NCI-H2196 treated with DMSO at 0.1 percent for 48 hours (cell line): ENCODE results near the gene LAMC1.
"Not testable (repeated sequence)": the region's sequence is repeated elsewhere in the genome, so short reads cannot be mapped to it uniquely, and the experiment has no call there.

Experiments
- DNase-seq: peaks from one replicate; lab custom pipeline; 2025; ENCODE audit not compliant: unreplicated experiment; lab: John Stamatoyannopoulos, UW

LAMC1 gene

DNA sequence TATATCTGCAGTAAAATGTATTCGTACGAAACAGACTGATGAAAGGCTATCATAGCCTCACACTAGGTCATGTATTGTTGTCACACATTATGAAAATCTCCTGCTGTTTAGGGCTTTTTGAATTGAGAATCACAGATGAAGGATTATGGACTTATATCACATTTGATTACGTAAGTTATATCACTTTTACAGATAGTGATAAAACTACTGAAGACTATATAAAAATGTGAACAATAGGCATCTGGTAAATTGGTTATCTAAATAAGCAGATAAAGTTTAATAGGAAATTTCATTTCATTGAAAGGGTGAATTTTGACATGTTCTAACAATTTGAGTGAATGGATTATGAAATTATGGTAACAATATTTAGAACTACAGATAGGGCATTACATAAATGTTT lies 20.0 kb downstream of the LAMC1 start:
- DNase-seq, result no peak

DNA sequence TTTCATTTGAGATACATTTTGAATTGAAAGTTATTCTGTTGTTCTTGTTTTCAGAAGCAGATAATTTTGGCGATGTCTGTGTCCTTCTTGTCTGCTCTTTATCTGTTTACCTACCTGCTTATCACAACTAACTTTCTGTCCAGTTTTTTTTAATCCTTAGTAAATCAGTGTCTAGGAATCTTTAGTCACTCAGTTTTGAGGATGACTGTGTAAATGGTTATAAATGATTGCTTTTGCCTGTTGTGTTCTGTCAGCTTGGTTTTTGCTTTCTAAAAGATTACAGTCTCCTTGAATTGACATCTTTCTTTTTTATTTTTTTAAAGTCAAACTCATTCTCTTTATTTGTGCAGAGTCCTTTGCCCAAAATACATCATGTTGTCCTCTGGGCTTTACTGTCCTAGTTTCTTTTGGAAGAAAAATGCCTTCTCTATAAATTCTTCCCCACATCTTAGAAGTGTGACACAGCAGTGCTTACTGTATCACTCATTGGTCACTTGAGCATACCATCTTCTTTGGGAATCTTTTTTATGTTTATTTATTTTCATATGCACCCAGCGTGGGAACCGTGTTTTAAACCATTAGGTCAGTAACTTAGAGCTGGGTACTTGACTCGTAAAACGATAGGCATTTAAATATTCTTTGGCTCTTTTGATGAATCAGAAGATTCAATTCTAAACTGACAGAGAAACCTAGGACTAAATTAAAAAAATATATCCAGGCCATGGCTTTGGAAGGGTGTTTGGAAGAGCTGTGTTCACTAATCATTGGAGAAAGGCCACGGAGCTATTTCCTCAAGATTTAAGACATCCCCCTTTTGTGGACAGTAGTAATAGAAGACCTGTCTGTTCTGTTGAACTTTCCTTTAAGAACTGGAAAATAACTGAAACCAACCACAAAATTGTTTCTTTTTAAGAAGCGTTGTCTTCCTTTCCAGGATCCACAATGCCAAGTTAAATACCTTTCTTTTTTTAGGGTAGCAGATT lies 20.9 kb downstream of the LAMC1 start:
- DNase-seq, result no peak

DNA sequence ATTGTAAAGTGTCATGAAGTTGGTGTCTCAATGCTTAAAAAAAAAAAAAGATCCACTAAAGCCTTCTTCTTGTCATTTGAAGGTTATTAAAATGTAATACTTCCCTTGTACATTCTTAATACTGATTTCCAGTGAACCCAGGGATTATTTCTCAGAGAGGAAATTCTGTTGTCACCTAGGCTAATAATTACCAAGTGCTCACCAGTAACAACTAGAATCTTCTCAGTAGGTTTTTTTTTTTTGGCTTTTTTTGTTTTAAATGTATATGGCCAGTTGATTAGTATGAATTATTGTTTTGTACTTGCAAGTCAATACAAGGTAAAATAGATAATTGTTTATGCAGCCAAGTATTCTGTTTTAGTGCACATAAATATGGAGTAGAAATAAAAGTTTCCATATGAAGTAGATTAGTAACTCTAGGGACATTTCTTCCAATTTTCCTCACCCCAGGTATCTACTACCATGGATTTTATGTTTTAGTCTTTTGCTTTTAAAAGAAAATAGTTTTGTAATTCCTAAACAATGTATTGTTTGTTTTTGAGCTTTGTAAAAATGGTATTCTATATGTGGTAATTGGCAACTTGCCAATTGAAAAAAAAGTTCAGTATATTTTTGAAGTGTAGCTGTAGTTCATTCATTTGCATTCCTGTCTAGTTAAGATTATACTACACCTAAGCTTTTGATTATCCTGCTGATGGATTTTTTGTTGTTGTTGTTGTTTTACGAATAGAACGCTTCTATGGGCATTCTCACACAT lies 21.9 kb downstream of the LAMC1 start:
- no peak for DNase-seq

DNA sequence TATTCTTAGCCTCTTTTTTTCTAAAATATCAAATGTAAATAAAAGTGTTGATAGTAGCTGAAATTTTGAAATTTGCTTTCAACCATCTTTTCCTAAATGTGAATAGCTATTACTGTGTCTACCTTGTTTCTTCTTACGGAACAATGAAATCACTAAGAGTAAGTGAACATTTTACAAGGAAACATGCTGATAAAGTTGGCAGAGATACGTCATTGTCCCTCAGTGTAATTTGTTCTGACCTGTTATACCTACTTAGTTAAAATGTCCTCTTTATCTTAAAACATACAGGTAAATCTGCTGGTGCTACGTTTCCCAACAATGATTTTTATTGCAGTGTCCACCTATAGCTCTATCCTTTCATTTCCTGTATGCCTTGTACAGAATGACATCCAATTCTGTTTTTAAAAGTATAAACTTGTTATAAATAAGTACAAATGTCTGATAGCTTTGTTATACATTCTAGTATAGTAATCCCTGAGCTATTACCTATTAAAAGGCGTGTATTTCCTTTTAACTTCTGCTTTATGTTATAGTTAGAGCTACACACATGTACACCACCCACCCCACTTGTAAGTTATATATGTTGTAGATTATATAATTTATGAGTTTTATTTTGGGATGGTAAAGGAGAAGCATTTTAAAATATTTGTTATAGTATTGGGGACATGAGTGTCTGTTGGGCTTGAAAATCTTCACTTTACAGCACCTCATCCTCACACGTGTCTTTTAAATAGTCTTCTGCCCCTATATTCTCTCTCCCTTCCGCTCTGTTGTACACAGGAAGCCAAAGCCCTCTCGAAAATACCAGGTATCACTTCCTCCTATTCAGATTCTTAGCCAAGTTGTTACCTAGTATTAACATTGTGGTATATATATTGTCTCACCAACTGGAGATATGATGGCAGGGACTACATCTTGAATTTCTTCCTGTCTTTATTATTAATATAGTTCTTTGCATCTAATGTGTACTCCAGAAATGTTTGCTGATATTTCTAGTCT lies 25.2 kb downstream of the LAMC1 start:
- DNase-seq, result no peak

DNA sequence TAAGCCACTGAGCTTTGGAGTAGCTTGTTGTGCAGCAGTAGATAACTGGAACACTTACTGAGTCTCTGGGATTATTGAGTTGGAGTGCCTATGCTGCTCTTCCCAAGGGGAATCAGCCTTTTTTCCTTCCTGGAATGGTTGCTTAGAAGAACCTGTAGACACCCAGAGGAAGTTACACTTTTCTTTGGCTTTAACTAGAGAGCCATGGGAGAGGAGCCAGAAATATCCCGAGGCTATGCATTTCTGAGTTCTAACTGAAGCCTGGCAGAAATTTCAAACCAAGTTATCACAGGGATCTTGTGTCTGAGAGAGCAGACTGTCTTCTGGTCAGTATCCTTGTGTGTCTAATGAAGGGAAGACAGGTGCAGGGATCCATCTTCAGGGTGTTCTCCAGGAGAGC lies 28.3 kb downstream of the LAMC1 start:
- DNase-seq, result no peak

DNA sequence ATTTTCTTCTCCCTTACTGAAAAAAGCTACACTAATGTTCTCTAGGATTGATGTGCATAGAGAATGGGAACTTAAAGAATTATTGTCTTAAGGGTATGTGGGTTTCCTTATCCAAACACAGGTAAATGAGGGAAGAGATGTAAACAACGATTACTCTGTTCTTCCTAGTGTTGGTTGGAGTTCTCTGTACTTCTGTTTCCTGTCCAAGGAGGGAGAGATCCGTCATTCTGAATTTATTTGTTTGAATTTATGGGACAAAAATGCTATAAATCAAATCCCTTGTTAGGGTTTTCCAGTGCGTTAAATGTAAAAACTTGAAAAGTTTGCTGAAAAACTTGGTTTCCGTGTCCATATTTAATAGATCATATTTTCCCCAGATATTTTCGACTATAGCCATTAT lies 29.6 kb downstream of the LAMC1 start:
- DNase-seq, result no peak

DNA sequence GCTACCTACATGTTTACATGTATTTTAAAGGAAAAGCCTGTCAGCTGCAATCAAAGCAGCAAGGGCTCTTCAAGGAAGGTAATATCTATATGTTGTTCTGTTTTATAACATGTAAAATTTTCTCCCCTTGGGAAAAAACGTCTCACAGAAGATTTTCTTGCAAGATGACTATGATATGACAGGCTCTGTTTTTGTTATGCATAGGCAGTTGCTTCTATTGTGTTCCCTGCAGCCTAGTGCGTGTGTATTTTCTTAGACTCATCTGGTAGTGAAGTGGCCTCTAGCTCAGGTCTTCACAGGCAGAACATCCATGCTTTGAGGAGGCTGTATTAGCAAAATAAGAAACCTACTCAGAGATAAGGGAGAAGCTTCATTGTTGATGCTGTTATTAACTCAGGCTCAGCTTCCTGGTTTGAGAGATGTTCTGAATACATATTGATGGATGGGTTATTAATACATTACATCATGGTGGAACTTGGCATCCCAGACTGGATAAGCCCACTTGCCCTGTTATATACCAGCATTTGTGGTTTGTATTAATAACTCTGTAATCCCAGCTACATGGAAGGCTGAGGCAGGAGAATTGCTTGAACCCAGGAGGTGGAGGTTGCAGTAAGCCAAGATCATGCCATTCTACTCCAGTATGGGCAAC lies 35.8 kb downstream of the LAMC1 start:
- DNase-seq, result no peak

DNA sequence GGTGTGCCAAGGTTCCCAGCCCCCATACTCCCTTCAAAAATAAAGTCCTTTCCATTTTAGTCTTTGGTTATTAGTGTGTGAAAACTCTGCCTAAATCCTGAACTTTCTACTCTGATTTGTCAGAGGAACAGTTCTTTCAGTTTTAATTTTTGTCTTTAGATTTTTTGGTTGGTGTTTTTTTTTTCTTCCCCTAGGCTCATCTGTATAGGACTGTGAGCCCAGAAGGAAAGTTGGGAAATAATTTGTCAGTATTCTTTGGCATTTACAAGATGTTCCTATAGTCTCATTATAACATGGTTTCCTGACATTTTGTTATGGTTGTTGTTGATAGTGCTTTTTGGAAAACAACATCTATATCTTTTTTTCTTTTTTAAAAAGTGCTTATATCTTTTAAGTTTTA lies 38.0 kb downstream of the LAMC1 start:
- no peak for DNase-seq

DNA sequence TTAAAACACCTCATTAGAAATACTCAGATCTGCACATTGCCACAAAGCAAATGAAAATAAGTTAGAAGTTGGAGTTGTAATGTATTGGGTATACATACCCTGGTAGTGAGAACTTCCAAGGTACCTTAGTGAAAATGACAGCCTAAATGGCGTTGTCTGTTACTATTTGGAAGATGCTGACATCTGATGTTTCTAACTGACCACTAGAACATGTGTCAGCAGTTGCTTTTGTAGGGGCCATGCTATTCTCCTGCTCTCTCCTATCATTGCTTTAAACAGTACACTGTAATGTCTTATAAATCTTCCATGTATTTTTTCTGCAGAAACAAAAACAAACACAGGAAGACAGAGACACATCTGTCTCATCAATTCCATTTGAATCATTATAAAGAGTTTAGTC lies 40.1 kb downstream of the LAMC1 start:
- DNase-seq, result no peak

DNA sequence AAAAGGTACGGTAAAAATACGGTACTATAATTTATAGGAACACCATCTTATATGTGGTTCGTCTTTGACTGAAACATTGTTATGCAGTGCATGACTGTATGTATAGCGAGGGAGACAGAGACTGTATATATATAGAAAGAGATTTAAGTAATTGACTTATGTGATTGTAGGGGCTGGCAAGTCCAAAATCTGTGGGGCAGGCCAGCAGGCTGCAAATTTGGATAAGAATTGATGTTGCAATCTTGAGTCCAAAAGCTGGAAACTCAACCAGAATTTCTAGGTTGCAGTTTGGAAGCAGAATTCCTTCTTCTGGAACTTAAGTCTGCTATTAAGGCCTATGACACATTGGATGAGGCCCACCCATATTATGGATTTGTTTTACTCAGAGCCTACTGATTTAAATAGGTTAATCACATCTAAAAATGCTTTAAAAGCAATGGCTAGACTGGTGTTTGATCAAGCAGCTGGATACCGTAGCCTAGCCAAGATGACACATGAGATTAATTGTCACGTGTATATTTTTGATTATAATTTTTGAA lies 42.0 kb downstream of the LAMC1 start:
- DNase-seq, result no peak

DNA sequence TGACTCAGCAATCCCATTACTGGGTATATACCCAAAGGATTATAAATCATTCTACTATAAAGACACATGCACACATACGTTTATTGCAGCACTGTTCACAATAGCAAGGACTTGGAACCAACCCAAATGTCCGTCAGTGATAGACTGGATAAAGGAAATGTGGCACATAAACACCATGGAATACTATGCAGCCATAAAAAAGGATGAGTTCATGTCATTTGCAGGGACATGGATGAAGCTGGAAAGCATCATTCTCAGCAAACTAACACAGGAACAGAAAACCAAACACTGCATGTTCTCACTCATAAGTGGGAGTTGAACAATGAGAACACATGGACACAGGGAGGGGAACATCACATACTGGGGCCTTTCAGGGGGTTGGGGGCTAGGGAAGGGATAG lies 43.2 kb downstream of the LAMC1 start:
- not testable (repeated sequence) for DNase-seq

DNA sequence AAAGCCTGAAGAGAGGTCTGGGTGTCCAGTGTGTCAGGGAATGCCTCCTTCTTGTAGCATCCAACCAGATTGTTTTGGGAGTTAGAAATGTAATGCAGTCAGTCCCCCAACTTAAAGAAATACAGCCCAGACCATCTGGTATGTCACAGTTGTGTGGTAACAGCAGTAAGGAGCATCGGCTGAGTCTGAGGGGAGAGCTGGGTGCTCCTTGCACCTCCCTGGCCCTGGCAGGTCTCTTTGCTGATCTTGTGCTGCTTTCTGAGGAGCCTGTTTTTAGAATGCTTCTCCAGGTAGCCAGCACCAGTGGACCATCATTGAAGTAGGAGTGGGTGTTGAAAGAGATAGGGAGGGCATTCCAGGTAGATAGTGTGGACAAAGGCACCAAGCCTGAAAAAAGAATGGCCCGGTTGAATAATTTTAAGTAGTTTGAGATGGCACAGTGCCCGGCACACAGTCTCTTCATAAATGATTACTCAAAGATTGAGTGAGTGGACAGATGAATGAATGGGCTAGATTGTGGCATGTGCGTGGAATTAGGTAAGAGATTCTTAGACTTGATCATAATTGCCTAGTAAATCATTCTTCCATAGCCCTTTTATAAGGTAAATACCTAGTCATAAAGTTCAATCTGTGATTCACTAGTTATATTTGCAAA lies 46.5 kb downstream of the LAMC1 start:
- DNase-seq, result peak; percentile 5

DNA sequence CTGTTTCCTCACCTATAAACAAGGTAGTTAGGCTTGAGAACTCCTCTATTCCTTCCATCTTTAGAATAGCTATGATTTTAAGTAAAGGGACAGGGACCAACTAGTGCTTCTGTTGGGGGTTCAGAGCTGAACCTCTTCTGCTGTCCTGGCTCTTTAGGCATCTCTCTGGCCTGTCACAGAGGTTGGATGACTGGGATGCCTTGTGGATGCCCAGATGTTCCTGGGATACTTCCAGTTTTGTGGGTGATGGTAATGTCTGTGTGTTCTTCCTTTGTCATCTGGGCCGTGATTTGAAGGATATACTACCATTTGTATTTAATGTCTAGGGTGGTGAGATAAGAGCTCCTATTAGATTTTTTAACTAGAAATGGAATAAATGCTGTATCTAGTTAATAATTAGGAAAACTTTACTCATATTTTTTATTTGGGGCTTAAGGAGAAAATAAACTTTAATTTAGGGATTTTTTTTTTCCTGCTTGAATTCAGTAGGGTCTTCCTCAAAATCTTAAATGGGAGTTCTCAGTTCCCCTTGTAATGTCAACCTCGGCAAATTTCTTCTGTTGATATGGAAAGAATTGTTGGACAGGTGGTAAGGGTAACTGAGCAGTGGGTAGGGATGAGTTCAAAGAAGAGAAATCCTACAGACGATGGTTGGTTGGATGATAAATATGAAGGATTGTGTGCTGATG lies 47.2 kb downstream of the LAMC1 start:
- no peak for DNase-seq

DNA sequence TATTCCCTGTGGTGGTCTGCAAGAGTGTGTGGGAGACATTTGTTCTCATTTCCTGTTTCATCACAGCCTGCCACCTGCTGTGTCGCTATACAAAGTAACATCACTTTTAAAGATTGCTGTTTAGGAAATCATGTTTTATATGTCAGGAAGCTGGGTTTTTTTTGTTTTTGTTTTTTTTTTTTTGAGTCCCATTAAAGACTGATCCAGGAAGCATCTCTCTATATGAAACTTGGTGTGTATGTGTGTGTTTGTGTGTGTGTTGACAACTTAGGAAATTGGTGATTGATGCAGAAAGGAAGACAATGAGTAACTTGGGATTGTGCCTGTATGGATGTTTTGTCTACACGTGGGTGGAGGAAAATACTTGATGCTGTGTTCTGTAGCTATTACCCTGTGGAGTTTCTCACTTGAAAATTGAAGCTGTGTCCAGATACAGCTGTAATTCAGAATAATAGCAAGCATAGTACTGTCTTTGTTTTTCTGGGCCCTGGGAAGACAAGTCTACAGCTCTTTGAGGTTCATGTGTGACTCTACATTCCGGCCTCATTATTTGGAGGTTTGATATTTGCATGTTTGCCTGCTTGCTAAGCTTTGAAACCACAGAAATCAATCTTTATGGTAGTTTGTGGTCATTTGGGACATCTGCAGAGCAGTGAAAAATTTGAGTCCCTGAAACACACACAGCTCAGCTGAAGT lies 47.9 kb downstream of the LAMC1 start:
- DNase-seq, result no peak

DNA sequence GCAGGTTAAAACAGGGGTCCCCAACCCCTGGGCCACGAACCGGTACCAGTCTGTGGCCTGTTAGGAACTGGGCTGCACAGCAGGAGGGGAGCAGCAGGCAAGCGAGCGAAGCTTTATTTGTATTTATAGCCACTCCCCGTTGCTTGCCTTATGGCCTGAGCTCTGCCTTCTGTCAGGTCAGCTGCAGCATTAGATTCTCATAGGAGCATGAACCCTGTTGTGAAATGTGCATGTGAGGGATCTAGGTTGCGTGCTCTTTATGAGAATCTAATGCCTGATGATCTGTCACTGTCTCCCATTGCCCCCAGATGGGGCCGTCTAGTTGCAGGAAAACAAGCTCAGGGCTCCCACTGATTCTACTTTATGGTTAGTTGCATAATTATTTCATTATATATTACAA lies 49.4 kb downstream of the LAMC1 start:
- DNase-seq, result not testable (repeated sequence)

DNA sequence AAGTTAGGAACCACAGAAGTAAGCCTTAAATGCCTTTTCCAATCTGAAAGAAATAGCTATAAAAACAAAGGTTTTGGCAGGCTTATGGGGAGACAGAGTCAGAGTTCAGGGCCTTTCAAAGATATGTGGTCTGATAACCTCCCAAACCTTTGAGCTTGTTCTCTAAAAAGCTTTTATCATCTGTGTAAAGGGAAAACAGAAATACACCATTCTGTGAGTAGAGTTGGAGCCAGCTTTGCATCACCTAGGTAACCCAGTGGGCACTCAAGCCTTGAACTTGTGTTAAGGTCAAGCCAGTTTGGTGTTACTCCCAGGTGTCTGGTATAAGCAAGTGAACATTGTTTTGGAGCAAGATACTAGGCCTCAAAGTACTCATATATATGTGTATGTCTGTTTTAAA lies 50.1 kb downstream of the LAMC1 start:
- DNase-seq, result no peak

DNA sequence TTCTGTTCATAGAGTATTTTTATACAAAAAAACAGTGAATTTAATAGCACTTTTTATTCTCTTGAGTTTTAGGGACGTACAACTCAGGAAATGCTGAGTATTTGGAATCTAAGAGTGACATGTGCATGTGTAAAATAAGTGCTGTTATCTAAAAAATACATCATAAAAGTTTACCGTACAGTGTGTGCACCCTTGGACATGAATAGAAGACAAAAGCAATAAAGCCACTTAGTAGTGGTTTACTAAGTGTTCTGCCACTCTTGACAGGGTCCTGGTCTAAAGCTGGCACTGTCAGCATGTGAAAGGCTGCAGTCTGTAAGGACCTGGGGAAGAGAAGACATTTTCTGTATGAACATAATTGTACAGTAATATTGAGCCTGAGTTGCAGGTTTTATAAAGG lies 51.0 kb downstream of the LAMC1 start:
- DNase-seq, result no peak

DNA sequence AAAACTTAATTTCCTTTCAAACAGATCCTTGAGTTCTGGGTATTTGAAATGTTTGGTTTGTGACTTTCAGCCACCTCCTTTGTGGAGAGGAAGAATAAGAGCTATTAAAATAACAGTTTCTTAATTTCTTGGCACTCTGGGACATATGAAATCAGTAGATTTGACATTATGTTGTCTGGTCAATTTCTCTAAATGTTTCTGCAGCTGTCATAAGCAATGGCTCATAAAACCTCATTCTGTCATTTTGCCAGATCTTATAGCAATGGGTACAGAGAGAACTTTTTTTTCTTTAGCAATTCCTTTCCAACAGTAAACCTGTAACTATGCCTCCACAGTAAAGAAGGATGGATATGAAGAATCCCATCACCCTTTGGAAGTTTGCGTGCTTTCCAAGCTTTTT lies 52.6 kb downstream of the LAMC1 start:
- DNase-seq, result no peak

DNA sequence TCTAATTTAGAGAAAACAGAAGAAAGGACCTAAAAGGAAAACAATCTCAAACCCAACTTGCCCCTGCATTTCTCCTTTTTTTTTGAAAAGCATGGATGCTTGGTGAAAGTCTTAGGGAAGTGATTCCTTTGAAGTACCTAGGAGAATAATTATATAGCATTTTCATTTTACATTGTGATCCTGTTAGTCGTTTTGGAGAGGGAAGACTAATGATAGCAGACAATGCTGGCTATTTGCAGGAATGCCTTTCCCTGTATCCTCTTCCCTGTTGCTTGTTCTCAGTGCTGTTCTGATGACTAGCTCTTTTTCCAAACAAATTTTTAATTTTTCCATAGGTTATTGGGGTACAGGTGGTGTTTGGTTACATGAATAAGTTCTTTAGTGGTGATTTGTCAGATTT lies 53.9 kb downstream of the LAMC1 start:
- no peak for DNase-seq
